Measurements from ENCODE around the gene YARS1. TPM values are rescaled to one million over a fixed set of nuclear protein-coding genes. Genes with fewer than 3 reads are reported as not detected.

Gene YARS1
- total RNA-seq, 6 donors from 2014 or later = 82.1 to 110 (median 95.1) TPM

DNA sequence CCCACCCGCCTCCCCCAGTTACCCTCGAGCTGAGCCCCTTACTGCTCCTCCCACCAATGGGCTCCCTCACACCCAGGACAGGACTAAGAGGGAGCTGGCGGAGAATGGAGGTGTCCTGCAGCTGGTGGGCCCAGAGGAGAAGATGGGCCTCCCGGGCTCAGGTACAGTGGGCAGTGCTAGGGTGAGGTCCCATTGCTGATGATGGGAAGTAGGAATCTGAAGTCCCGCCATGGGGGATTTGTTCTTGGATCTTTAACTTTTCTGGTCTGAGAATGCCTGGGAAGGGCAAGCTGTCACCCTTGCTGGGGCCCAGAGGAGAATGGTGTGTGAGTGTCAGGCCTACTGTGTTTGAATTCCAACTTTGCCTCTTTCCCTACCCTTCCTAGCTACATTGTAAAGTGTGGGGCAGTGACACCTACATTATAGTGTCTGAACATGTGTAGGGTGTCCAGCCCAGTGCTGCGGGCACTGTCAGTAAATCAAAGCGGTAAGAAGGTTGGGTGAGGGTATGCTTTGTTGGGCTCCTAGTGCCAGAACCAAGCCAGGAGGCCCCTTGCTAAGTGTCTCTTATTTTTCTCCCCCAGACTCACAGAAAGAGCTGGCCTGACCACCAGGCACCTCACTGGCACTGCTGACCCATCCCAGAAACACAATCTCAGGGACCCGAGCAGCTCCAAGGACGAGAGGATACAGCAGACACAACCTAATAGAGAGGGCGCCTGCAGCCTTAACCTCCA is 44.7 kb downstream of the YARS1 start:
- Histone ChIP-seq H3K4me3 (no peak overlapping the region), H3K27me3 (no peaks in the 10 kb centered on the region), H3K27ac (peak overlapping the region in 3 of 4 donors; percentile 11 to 73 (median 43)), H3K36me3 (peaks cover 2 to 63% (median 46%) of the 10 kb centered on the region in 4 donors), H3K9me3 (no peaks in the 10 kb centered on the region), H3K4me1 (peaks cover 16 to 41% (median 26%) of the 10 kb centered on the region in 4 donors)
- WGBS, 2 donors = 84 to 96% methylated on average over 6 to 9 of the region's 10 CpGs
- ATAC-seq (ENCODE audit: low FRiP score in 2 of 2) (no peak), DNase-seq (no peak)
- TF ChIP-seq POLR2A (IDR thresholded peaks at IDR 0.05) (no peak), POLR2AphosphoS5 (IDR thresholded peaks at IDR 0.05) (no peak), EP300 (IDR thresholded peaks at IDR 0.05) (no peak)
- TF ChIP-seq, protein P1, sequence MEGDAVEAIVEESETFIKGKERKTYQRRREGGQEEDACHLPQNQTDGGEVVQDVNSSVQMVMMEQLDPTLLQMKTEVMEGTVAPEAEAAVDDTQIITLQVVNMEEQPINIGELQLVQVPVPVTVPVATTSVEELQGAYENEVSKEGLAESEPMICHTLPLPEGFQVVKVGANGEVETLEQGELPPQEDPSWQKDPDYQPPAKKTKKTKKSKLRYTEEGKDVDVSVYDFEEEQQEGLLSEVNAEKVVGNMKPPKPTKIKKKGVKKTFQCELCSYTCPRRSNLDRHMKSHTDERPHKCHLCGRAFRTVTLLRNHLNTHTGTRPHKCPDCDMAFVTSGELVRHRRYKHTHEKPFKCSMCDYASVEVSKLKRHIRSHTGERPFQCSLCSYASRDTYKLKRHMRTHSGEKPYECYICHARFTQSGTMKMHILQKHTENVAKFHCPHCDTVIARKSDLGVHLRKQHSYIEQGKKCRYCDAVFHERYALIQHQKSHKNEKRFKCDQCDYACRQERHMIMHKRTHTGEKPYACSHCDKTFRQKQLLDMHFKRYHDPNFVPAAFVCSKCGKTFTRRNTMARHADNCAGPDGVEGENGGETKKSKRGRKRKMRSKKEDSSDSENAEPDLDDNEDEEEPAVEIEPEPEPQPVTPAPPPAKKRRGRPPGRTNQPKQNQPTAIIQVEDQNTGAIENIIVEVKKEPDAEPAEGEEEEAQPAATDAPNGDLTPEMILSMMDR (IDR thresholded peaks at IDR 0.05) = no peak

DNA sequence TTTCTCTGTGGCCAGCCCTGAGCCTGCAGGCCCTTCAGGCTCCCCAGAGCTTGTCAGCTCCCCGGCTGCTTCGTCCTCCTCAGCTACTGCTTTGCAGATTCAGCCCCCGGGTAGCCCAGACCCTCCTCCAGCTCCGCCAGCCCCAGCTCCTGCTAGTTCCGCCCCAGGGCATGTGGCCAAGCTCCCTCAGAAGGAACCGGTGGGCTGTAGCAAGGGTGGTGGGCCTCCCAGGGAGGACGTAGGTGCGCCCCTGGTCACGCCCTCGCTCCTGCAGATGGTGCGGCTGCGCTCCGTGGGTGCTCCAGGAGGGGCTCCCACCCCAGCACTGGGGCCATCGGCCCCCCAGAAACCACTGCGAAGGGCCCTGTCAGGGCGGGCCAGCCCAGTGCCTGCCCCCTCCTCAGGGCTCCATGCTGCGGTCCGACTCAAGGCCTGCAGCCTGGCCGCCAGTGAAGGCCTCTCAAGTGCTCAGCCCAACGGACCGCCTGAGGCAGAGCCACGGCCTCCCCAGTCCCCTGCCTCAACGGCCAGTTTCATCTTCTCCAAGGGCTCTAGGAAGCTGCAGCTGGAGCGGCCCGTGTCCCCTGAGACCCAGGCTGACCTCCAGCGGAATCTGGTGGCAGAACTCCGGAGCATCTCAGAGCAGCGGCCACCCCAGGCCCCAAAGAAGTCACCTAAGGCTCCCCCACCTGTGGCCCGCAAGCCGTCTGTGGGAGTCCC is 45.4 kb downstream of the YARS1 start:
- peak overlapping the region in 2 of 4 donors; percentile 11 to 43 for H3K27ac ChIP-seq
- peaks cover 24 to 48% (median 33%) of the 10 kb centered on the region in 4 donors for H3K4me1 ChIP-seq
- peaks cover 2 to 56% (median 42%) of the 10 kb centered on the region in 4 donors for H3K36me3 ChIP-seq
- 87 to 95% methylated on average over 3 to 19 of the region's 30 CpGs for whole genome bisulfite sequencing, 2 donors
- peak in 1 of 2 donors; percentile 73 for DNase-seq
- TF ChIP-seq POLR2AphosphoS5 (IDR thresholded peaks at IDR 0.05) (no peak), POLR2A (IDR thresholded peaks at IDR 0.05) (no peak), EP300 (IDR thresholded peaks at IDR 0.05) (no peak)
- TF ChIP-seq, protein P1 (IDR thresholded peaks at IDR 0.05) = no peak
- no peaks in the 10 kb centered on the region for H3K9me3 ChIP-seq
- H3K27me3 ChIP-seq = no peaks in the 10 kb centered on the region
- no peak for ATAC-seq (ENCODE audit: low FRiP score in 2 of 2)
- H3K4me3 ChIP-seq = no peak overlapping the region

DNA sequence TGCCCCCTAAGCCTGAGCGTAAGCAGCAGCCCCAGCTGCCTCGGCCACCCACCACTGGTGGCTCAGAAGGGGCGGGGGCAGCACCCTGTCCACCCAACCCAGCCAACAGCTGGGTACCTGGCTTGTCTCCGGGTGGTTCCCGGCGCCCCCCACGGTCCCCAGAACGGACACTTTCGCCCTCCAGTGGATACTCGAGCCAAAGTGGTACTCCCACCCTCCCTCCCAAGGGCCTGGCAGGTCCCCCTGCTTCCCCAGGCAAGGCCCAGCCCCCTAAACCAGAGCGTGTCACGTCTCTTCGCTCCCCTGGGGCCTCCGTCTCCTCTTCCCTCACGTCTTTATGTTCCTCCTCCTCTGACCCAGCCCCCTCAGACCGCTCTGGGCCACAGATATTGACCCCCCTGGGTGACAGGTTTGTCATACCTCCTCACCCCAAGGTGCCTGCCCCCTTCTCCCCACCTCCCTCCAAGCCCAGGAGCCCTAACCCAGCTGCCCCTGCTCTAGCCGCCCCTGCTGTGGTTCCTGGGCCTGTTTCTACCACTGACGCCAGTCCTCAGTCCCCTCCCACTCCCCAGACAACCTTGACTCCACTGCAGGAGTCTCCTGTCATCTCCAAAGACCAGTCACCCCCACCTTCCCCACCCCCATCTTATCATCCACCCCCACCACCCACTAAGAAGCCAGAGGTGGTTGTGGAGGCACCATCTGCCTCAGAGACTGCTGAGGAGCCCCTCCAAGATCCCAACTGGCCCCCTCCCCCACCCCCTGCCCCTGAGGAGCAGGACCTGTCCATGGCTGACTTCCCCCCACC is 46.2 kb downstream of the YARS1 start:
- Histone ChIP-seq H3K27me3 (no peaks in the 10 kb centered on the region), H3K9me3 (no peaks in the 10 kb centered on the region), H3K36me3 (peaks cover 2 to 48% (median 38%) of the 10 kb centered on the region in 4 donors), H3K4me3 (no peak overlapping the region), H3K4me1 (peaks cover 27 to 56% (median 39%) of the 10 kb centered on the region in 4 donors), H3K27ac (no peak overlapping the region)
- no peak for TF ChIP-seq EP300 (IDR thresholded peaks at IDR 0.05)
- no peak for TF ChIP-seq POLR2A (IDR thresholded peaks at IDR 0.05)
- TF ChIP-seq, protein P1 (IDR thresholded peaks at IDR 0.05) = no peak
- TF ChIP-seq POLR2AphosphoS5 (IDR thresholded peaks at IDR 0.05) = no peak
- DNase-seq = peak in 1 of 2 donors; percentile 73
- no peak for ATAC-seq (ENCODE audit: low FRiP score in 2 of 2)
- 86 to 88% methylated on average over 15 to 17 of the region's 18 CpGs for WGBS, 2 donors

DNA sequence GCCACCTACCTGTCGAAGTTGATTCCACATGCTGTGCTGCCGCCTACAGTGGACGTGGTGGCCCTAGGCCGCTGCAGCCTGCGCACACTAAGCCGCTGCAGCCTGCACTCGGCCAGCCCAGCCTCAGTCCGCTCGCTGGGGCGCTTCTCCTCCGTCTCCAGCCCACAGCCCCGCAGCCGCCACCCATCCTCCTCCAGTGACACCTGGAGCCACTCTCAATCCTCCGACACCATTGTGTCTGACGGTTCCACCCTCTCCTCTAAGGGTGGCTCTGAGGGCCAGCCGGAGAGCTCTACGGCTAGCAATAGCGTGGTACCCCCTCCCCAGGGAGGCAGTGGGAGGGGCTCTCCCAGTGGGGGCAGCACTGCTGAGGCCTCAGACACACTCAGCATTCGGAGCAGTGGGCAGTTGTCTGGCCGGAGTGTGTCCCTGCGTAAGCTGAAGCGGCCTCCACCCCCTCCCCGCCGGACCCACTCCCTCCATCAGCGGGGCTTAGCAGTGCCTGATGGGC is 46.9 kb downstream of the YARS1 start:
- peak in 1 of 2 donors; percentile 78 for DNase-seq
- Histone ChIP-seq H3K9me3 (no peaks in the 10 kb centered on the region), H3K4me1 (peaks cover 24 to 56% (median 41%) of the 10 kb centered on the region in 4 donors), H3K4me3 (no peak overlapping the region), H3K36me3 (peaks cover 2 to 41% (median 31%) of the 10 kb centered on the region in 4 donors), H3K27ac (no peak overlapping the region), H3K27me3 (no peaks in the 10 kb centered on the region)
- TF ChIP-seq EP300 (IDR thresholded peaks at IDR 0.05) (no peak), POLR2AphosphoS5 (IDR thresholded peaks at IDR 0.05) (no peak), POLR2A (IDR thresholded peaks at IDR 0.05) (no peak)
- TF ChIP-seq, protein P1 (IDR thresholded peaks at IDR 0.05) = no peak
- no peak for ATAC-seq (ENCODE audit: low FRiP score in 2 of 2)
- 94 to 96% methylated on average over 24 to 25 of the region's 25 CpGs for WGBS, 2 donors
